ENCODE results near the gene ANXA1. TPM values are rescaled to one million over a fixed set of nuclear protein-coding genes. Genes with fewer than 3 reads are reported as not detected.

ANXA1 gene
- total and polyA plus RNA-seq, 5 experiments from 2014 or later, result 33.9 to 239 (median 89.4) TPM

GRCh38 chr9:73146111-73146815 lies 5.4 kb upstream of the ANXA1 start:
- Mint-ChIP-seq H3K27me3 (no peaks in the 10 kb centered on the region), H3K4me3 (no peak overlapping the region), H3K27ac (peak overlapping the region in 2 of 10 donors; percentile 32 to 43), H3K36me3 (no peaks in the 10 kb centered on the region), H3K9me3 (no peaks in the 10 kb centered on the region), H3K4me1 (peaks cover 13 to 45% (median 26%) of the 10 kb centered on the region in 4 donors)
- no peak for DNase-seq
- POLR2A ChIA-PET, result no interaction called here
- ATAC-seq, result no peak

GRCh38 chr9:73148447-73148937 lies 3.2 kb upstream of the ANXA1 start:
- H3K36me3 Mint-ChIP-seq, result no peaks in the 10 kb centered on the region
- peak overlapping the region in 3 of 10 donors; percentile 83 to 87 (median 86) for H3K27ac Mint-ChIP-seq

GRCh38 chr9:73149371-73150067 lies 2.1 kb upstream of the ANXA1 start:
- POLR2A ChIA-PET, result no interaction called here
- no peaks in the 10 kb centered on the region for H3K36me3 Mint-ChIP-seq

More at GRCh38 chr9:73148447-73148937, 3.2 kb upstream of the ANXA1 start:
- no peak for ATAC-seq
- peaks cover 18 to 58% (median 46%) of the 10 kb centered on the region in 4 donors for H3K4me1 Mint-ChIP-seq
- H3K27me3 Mint-ChIP-seq, result no peaks in the 10 kb centered on the region
- H3K9me3 Mint-ChIP-seq, result no peaks in the 10 kb centered on the region
- peak overlapping the region in 1 of 10 donors; percentile 69 for H3K4me3 Mint-ChIP-seq
- DNase-seq, result no peak
- POLR2A ChIA-PET, result no interaction called here

GRCh38 chr9:73152543-73152844 lies 829 bp downstream of the ANXA1 start:
- H3K9me3 Mint-ChIP-seq, result no peaks in the 10 kb centered on the region
- H3K36me3 Mint-ChIP-seq, result no peaks in the 10 kb centered on the region
- peaks cover 19 to 81% (median 66%) of the 10 kb centered on the region in 4 donors for H3K4me1 Mint-ChIP-seq
- ATAC-seq (no peak), DNase-seq (no peak)
- no peaks in the 10 kb centered on the region for H3K27me3 Mint-ChIP-seq
- peak overlapping the region; percentile 24 to 99 (median 92) for H3K27ac Mint-ChIP-seq
- POLR2A ChIA-PET, result interaction anchor here (3.3 kb wide), 1 partner anchor 21 kb away, joined by 15 read pairs; no protein-coding TSS in a partner anchor
- peak overlapping the region; percentile 77 to 94 (median 84) for H3K4me3 Mint-ChIP-seq

More at GRCh38 chr9:73149371-73150067, 2.1 kb upstream of the ANXA1 start:
- H3K27ac Mint-ChIP-seq, result peak overlapping the region in 9 of 10 donors; percentile 9 to 87 (median 77)
- H3K9me3 Mint-ChIP-seq, result no peaks in the 10 kb centered on the region
- peak overlapping the region in 9 of 10 donors; percentile 1 to 74 (median 35) for H3K4me3 Mint-ChIP-seq
- peaks cover 19 to 60% (median 49%) of the 10 kb centered on the region in 4 donors for H3K4me1 Mint-ChIP-seq
- peak in 1 of 2 donors; percentile 46 for ATAC-seq
- DNase-seq, result no peak
- no peaks in the 10 kb centered on the region for H3K27me3 Mint-ChIP-seq

- Mint-ChIP-seq H3K4me3 (peak overlapping the region; percentile 77 to 94 (median 84)), H3K36me3 (peaks cover 0 to 2% (median 0%) of the 10 kb centered on the region in 3 donors), H3K27me3 (no peaks in the 10 kb centered on the region), H3K4me1 (peaks cover 23 to 83% (median 70%) of the 10 kb centered on the region in 4 donors), H3K9me3 (no peaks in the 10 kb centered on the region), H3K27ac (peak overlapping the region; percentile 52 to 99 (median 92))
- POLR2A ChIA-PET, result interaction anchor here (0.6 to 3.3 kb wide), 2 partner anchors 21 to 40 kb away, joined by 3 to 15 read pairs; no protein-coding TSS in a partner anchor
- DNase-seq (peak in 1 of 10 donors; percentile 20), ATAC-seq (peak; percentile 16 to 26)
Observed at GRCh38 chr9:73152953-73153352, 1.3 kb downstream of the ANXA1 start.

GRCh38 chr9:73153793-73154227 lies 2.1 kb downstream of the ANXA1 start:
- no peaks in the 10 kb centered on the region for H3K9me3 Mint-ChIP-seq
- H3K27me3 Mint-ChIP-seq, result no peaks in the 10 kb centered on the region
- H3K27ac Mint-ChIP-seq, result peak overlapping the region; percentile 88 to 99 (median 94)
- POLR2A ChIA-PET, result interaction anchor here (3.3 kb wide), 1 partner anchor 22 kb away, joined by 15 read pairs; no protein-coding TSS in a partner anchor
- DNase-seq (no peak), ATAC-seq (no peak)
- peak overlapping the region; percentile 72 to 94 (median 84) for H3K4me3 Mint-ChIP-seq
- H3K4me1 Mint-ChIP-seq, result peaks cover 25 to 82% (median 72%) of the 10 kb centered on the region in 4 donors
- H3K36me3 Mint-ChIP-seq, result peaks cover 0 to 10% (median 3%) of the 10 kb centered on the region in 3 donors

GRCh38 chr9:73154271-73154670 lies 2.6 kb downstream of the ANXA1 start:
- peaks cover 27 to 80% (median 72%) of the 10 kb centered on the region in 4 donors for H3K4me1 Mint-ChIP-seq
- peak overlapping the region; percentile 72 to 94 (median 84) for H3K4me3 Mint-ChIP-seq
- peak overlapping the region; percentile 88 to 99 (median 94) for H3K27ac Mint-ChIP-seq
- H3K9me3 Mint-ChIP-seq, result no peaks in the 10 kb centered on the region
- peaks cover 0 to 14% (median 5%) of the 10 kb centered on the region in 3 donors for H3K36me3 Mint-ChIP-seq
- ATAC-seq, result no peak
- no peaks in the 10 kb centered on the region for H3K27me3 Mint-ChIP-seq
- POLR2A ChIA-PET, result no interaction called here
- no peak for DNase-seq

- H3K9me3 Mint-ChIP-seq, result no peaks in the 10 kb centered on the region
- peak in 5 of 10 donors; percentile 32 to 67 (median 53) for DNase-seq
- POLR2A ChIA-PET, result interaction anchor here (1.3 kb wide), 1 partner anchor 22 kb away, joined by 9 read pairs; no protein-coding TSS in a partner anchor
- H3K36me3 Mint-ChIP-seq, result peaks cover 0 to 16% (median 7%) of the 10 kb centered on the region in 3 donors
- no peaks in the 10 kb centered on the region for H3K27me3 Mint-ChIP-seq
- H3K4me3 Mint-ChIP-seq, result peak overlapping the region; percentile 72 to 94 (median 84)
- H3K27ac Mint-ChIP-seq, result peak overlapping the region; percentile 88 to 99 (median 94)
- peak; percentile 60 to 66 for ATAC-seq
- H3K4me1 Mint-ChIP-seq, result peaks cover 27 to 76% (median 70%) of the 10 kb centered on the region in 4 donors
Observed at GRCh38 chr9:73154722-73155121, 3.1 kb downstream of the ANXA1 start.

- Mint-ChIP-seq H3K9me3 (no peaks in the 10 kb centered on the region), H3K36me3 (peaks cover 0 to 22% (median 13%) of the 10 kb centered on the region in 3 donors), H3K27me3 (no peaks in the 10 kb centered on the region), H3K4me1 (peaks cover 27 to 74% (median 69%) of the 10 kb centered on the region in 4 donors), H3K27ac (peak overlapping the region; percentile 88 to 99 (median 94)), H3K4me3 (peak overlapping the region; percentile 77 to 94 (median 84))
- POLR2A ChIA-PET, result interaction anchor here (1.3 kb wide), 1 partner anchor 22 kb away, joined by 9 read pairs; no protein-coding TSS in a partner anchor
- peak in 3 of 10 donors; percentile 32 to 39 (median 37) for DNase-seq
- peak in 1 of 2 donors; percentile 42 for ATAC-seq
Observed at GRCh38 chr9:73155377-73155776, 3.7 kb downstream of the ANXA1 start.

- H3K27me3 Mint-ChIP-seq, result no peaks in the 10 kb centered on the region
- peak overlapping the region in 7 of 10 donors; percentile 37 to 99 (median 68) for H3K27ac Mint-ChIP-seq
- POLR2A ChIA-PET, result interaction anchor here (1.3 kb wide), 1 partner anchor 23 kb away, joined by 9 read pairs; no protein-coding TSS in a partner anchor
- ATAC-seq, result no peak
- no peak for DNase-seq
- peaks cover 0 to 29% (median 20%) of the 10 kb centered on the region in 3 donors for H3K36me3 Mint-ChIP-seq
- H3K4me1 Mint-ChIP-seq, result peaks cover 27 to 72% (median 64%) of the 10 kb centered on the region in 4 donors
- H3K9me3 Mint-ChIP-seq, result no peaks in the 10 kb centered on the region
- H3K4me3 Mint-ChIP-seq, result peak overlapping the region in 9 of 10 donors; percentile 41 to 94 (median 79)
Observed at GRCh38 chr9:73155968-73156864, 4.6 kb downstream of the ANXA1 start.

GRCh38 chr9:73156865-73157187 lies 5.2 kb downstream of the ANXA1 start:
- Mint-ChIP-seq H3K27me3 (no peaks in the 10 kb centered on the region), H3K4me1 (peaks cover 24 to 66% (median 60%) of the 10 kb centered on the region in 4 donors), H3K27ac (peak overlapping the region in 6 of 10 donors; percentile 16 to 71 (median 46)), H3K9me3 (no peaks in the 10 kb centered on the region), H3K36me3 (peaks cover 0 to 36% (median 22%) of the 10 kb centered on the region in 3 donors), H3K4me3 (peak overlapping the region in 6 of 10 donors; percentile 16 to 70 (median 36))
- DNase-seq (no peak), ATAC-seq (no peak)
- POLR2A ChIA-PET, result no interaction called here
